Measurements from ENCODE around the gene DUSP10.

DUSP10 gene

GRCh38 chr1:221690858-221691257, 51.0 kb downstream of the DUSP10 start:
- Histone ChIP-seq H3K27me3 (no peaks in the 10 kb centered on the region), H3K4me1 (ENCODE audit: control insufficient read depth in 1 of 2, insufficient read depth in 1 of 2, low read depth in 1 of 2, low read length in 1 of 2) (no peaks in the 10 kb centered on the region), H3K36me3 (no peaks in the 10 kb centered on the region), H3K4me3 (ENCODE audit: low read depth in 1 of 2, low read length in 1 of 2) (no peak overlapping the region), H3K9me3 (no peaks in the 10 kb centered on the region), H3K27ac (no peak overlapping the region)
- TF ChIP-seq CTCF (IDR thresholded peaks at IDR 0.05), result no peak

- H3K4me3 ChIP-seq (ENCODE audit: low read depth in 1 of 2, low read length in 1 of 2), result no peak overlapping the region
- no peaks in the 10 kb centered on the region for H3K9me3 ChIP-seq
- no peaks in the 10 kb centered on the region for H3K36me3 ChIP-seq
- no peak for TF ChIP-seq CTCF (IDR thresholded peaks at IDR 0.05)
- no peaks in the 10 kb centered on the region for H3K27me3 ChIP-seq
- H3K27ac ChIP-seq, result no peak overlapping the region
- H3K4me1 ChIP-seq (ENCODE audit: control insufficient read depth in 1 of 2, insufficient read depth in 1 of 2, low read depth in 1 of 2, low read length in 1 of 2), result no peaks in the 10 kb centered on the region
These were observed 52.8 kb downstream of the DUSP10 start for GRCh38 chr1:221689138-221689537.

DNA sequence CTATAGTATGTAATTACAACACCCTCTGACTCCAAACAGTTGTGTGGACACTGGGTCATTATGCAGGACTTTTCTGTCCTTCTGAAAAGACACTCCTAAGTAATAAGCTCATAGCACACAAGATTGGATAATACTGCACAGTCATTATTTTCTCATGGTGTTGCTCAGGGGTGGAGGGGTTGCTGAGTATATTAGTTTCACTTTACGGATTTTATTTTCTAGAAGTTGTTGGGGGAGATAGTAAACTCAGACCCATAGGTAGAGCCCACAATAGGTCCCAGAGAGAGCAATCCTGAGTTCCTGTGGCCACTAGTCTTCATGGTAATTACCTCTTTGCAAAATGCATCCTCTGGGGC, 53.4 kb downstream of the DUSP10 start:
- H3K36me3 ChIP-seq, result no peaks in the 10 kb centered on the region
- no peaks in the 10 kb centered on the region for H3K27me3 ChIP-seq
- no peaks in the 10 kb centered on the region for H3K9me3 ChIP-seq
- no peak for TF ChIP-seq CTCF (IDR thresholded peaks at IDR 0.05)
- H3K4me3 ChIP-seq (ENCODE audit: low read depth in 1 of 2, low read length in 1 of 2), result no peak overlapping the region
- H3K4me1 ChIP-seq (ENCODE audit: control insufficient read depth in 1 of 2, insufficient read depth in 1 of 2, low read depth in 1 of 2, low read length in 1 of 2), result no peaks in the 10 kb centered on the region
- H3K27ac ChIP-seq, result no peak overlapping the region

DNA sequence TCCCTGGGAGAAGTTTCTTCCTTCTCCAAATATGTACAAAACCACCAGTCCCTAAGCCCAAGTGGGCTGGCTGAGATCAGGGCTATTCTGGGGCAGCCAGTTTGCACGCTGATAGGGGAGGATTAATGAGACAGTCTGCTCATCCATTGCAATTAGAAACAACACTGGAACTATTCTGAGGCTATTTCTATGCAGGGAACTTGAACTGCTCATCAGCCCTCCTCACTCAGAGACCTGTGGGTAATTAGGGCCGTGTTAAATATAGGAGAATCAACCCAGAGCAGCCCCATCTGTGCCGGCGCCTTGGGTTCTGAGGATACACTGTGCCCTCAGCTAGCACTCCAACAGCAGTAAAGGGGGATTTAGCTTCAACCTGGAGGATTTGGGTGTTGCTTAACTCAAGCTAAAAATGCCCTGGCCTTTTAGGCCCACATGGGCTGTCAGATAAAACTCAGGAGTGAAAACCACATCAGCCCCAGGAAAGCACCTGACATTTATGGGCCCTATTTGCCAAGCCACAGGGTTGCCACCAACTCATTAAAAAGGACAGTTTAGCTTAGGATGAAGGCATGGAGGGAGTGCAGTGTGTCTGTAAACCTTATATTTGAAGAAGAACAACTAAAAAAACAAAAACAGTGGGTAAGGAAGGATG, 53.9 kb downstream of the DUSP10 start:
- Histone ChIP-seq H3K9me3 (no peaks in the 10 kb centered on the region), H3K27ac (no peak overlapping the region), H3K4me3 (ENCODE audit: low read depth in 1 of 2, low read length in 1 of 2) (no peak overlapping the region), H3K4me1 (ENCODE audit: control insufficient read depth in 1 of 2, insufficient read depth in 1 of 2, low read depth in 1 of 2, low read length in 1 of 2) (no peaks in the 10 kb centered on the region), H3K27me3 (no peaks in the 10 kb centered on the region), H3K36me3 (no peaks in the 10 kb centered on the region)
- TF ChIP-seq CTCF (IDR thresholded peaks at IDR 0.05), result no peak

DNA sequence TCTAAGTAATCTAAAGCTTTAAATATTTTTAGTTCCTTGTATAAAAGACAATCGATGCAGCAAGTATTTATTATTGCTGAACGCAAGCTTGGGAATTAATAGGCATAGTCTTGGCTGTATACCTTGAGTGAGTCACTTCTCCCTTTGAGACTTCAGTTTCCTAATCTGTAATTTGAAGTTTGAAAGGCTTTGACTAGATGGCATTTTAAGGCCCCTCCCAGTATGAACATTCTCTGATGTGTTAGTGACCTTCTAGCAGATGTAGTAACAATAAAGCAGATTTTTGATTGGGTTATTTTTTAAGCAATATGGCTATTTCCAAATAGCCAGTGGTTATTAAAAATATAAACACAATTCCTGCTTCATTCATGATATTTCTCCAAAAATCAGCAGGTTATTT, 58.2 kb downstream of the DUSP10 start:
- no peaks in the 10 kb centered on the region for H3K4me1 ChIP-seq (ENCODE audit: control insufficient read depth in 1 of 2, insufficient read depth in 1 of 2, low read depth in 1 of 2, low read length in 1 of 2)
- no peak overlapping the region for H3K4me3 ChIP-seq (ENCODE audit: low read depth in 1 of 2, low read length in 1 of 2)
- H3K27me3 ChIP-seq, result no peaks in the 10 kb centered on the region
- TF ChIP-seq CTCF (IDR thresholded peaks at IDR 0.05), result no peak
- H3K27ac ChIP-seq, result no peak overlapping the region
- H3K9me3 ChIP-seq, result no peaks in the 10 kb centered on the region
- no peaks in the 10 kb centered on the region for H3K36me3 ChIP-seq

- Histone ChIP-seq H3K27ac (no peak overlapping the region), H3K4me3 (ENCODE audit: low read depth in 1 of 2, low read length in 1 of 2) (no peak overlapping the region), H3K36me3 (no peaks in the 10 kb centered on the region), H3K9me3 (no peaks in the 10 kb centered on the region), H3K4me1 (ENCODE audit: control insufficient read depth in 1 of 2, insufficient read depth in 1 of 2, low read depth in 1 of 2, low read length in 1 of 2) (no peaks in the 10 kb centered on the region), H3K27me3 (no peaks in the 10 kb centered on the region)
- TF ChIP-seq CTCF (IDR thresholded peaks at IDR 0.05), result no peak
These were observed 61.8 kb downstream of the DUSP10 start for GRCh38 chr1:221680085-221680484.
